ENCODE measurements around the gene CASP6. TPM values are rescaled to one million over a fixed set of nuclear protein-coding genes. Genes with fewer than 3 reads are reported as not detected.

Gene CASP6
- total RNA-seq, 1 donor from 2014 or later = 15.0 TPM

- TF ChIP-seq CTCF (IDR thresholded peaks at IDR 0.05; ENCODE audit: partially characterized antibody, unreplicated experiment) = no peak
- no peak for DNase-seq
- Mint-ChIP-seq H3K4me3 (ENCODE audit: unreplicated experiment) (no peak overlapping the region), H3K9me3 (ENCODE audit: unreplicated experiment) (no peaks in the 10 kb centered on the region), H3K36me3 (ENCODE audit: unreplicated experiment) (peaks cover 5% of the 10 kb centered on the region), H3K27me3 (ENCODE audit: unreplicated experiment) (no peaks in the 10 kb centered on the region), H3K4me1 (ENCODE audit: low read depth, unreplicated experiment) (no peaks in the 10 kb centered on the region), H3K27ac (ENCODE audit: unreplicated experiment) (no peak overlapping the region)
Observed at GRCh38 chr4:109649872-109650271, 53.4 kb downstream of the CASP6 start.

- Mint-ChIP-seq H3K4me3 (ENCODE audit: unreplicated experiment) (no peak overlapping the region), H3K27ac (ENCODE audit: unreplicated experiment) (no peak overlapping the region), H3K36me3 (ENCODE audit: unreplicated experiment) (peaks cover 5% of the 10 kb centered on the region), H3K9me3 (ENCODE audit: unreplicated experiment) (no peaks in the 10 kb centered on the region), H3K27me3 (ENCODE audit: unreplicated experiment) (no peaks in the 10 kb centered on the region), H3K4me1 (ENCODE audit: low read depth, unreplicated experiment) (no peaks in the 10 kb centered on the region)
- DNase-seq = no peak
- TF ChIP-seq CTCF (IDR thresholded peaks at IDR 0.05; ENCODE audit: partially characterized antibody, unreplicated experiment) = no peak
Observed at GRCh38 chr4:109648997-109649575, 54.2 kb downstream of the CASP6 start.

- H3K36me3 Mint-ChIP-seq (ENCODE audit: unreplicated experiment) = peaks cover 5% of the 10 kb centered on the region
- no peak for DNase-seq
- TF ChIP-seq CTCF (IDR thresholded peaks at IDR 0.05; ENCODE audit: partially characterized antibody, unreplicated experiment) = no peak
- H3K27ac Mint-ChIP-seq (ENCODE audit: unreplicated experiment) = no peak overlapping the region
- no peaks in the 10 kb centered on the region for H3K27me3 Mint-ChIP-seq (ENCODE audit: unreplicated experiment)
- H3K4me1 Mint-ChIP-seq (ENCODE audit: low read depth, unreplicated experiment) = no peaks in the 10 kb centered on the region
- no peaks in the 10 kb centered on the region for H3K9me3 Mint-ChIP-seq (ENCODE audit: unreplicated experiment)
- H3K4me3 Mint-ChIP-seq (ENCODE audit: unreplicated experiment) = no peak overlapping the region
Observed at GRCh38 chr4:109648266-109648996, 54.8 kb downstream of the CASP6 start.

GRCh38 chr4:109645874-109646710 lies 57.2 kb downstream of the CASP6 start:
- Mint-ChIP-seq H3K27ac (ENCODE audit: unreplicated experiment) (no peak overlapping the region), H3K9me3 (ENCODE audit: unreplicated experiment) (no peaks in the 10 kb centered on the region), H3K36me3 (ENCODE audit: unreplicated experiment) (peaks cover 5% of the 10 kb centered on the region), H3K4me3 (ENCODE audit: unreplicated experiment) (no peak overlapping the region), H3K4me1 (ENCODE audit: low read depth, unreplicated experiment) (no peaks in the 10 kb centered on the region), H3K27me3 (ENCODE audit: unreplicated experiment) (no peaks in the 10 kb centered on the region)
- TF ChIP-seq CTCF (IDR thresholded peaks at IDR 0.05; ENCODE audit: partially characterized antibody, unreplicated experiment) = no peak
- no peak for DNase-seq

Data from glutamatergic neuron (in vitro differentiated cells).